CD4-positive, alpha-beta T cell treated with Interleukin-12 subunit alpha and Interleukin-12 subunit beta, for 1 hour (primary cell): ENCODE measurements around the gene ETV6.

Experiments used
- DNase-seq: peaks from one replicate; pipeline ENCODE4 v3.0.0-alpha.2; 2020

ETV6 gene

DNA sequence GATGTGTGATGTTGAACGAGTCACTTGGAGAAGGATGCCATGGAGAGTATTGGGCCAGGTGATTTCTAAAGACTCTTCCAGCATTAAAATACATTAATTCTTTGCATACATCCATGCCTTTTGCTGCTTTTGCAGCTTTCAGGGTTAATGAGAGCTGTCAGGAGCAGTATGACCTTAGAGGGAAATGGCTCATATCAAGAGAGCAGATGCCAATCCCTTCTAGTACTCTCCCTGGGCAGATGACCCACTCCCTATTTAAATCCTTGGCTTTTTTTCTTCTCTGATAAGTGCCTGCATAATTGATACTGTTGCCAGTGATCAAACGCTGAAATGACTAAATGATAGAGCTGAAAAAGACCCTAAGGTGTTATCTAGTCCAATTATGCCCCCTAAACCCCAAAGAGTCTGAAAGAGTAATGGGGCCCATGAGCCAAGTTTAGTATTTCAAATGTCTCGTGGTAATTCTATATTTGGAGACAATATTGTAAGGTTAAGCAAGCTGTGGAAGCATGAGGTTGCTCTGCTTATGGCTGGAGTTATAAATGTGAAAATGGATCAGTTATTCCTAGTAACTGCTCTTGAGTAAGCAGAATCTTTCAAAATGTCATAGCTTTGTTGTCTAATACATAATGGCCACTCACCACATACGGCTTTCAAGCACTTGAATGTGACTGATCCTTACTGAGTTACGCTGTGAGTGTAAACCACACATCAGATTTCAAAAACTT lies 137.3 kb downstream of the ETV6 start:
- no peak for DNase-seq

DNA sequence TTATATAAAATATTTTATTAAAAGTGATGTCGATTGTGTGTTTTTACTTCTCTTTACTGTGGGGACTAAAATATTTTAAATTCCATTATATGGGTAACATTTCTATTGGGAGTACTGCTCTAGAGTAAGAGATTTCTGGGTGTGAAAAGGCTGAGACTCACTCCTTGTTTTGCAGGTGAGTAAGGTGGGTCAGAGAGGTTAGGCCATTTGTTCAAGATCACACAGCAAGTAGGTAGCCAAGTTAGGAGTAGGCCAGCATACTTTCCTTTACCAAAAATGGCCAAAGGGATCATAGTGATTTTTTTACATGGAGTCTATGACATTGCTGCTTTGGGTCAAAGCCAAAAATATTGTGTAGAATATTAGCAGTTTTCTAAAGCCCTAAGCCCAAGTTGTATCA lies 138.0 kb downstream of the ETV6 start:
- no peak for DNase-seq

DNA sequence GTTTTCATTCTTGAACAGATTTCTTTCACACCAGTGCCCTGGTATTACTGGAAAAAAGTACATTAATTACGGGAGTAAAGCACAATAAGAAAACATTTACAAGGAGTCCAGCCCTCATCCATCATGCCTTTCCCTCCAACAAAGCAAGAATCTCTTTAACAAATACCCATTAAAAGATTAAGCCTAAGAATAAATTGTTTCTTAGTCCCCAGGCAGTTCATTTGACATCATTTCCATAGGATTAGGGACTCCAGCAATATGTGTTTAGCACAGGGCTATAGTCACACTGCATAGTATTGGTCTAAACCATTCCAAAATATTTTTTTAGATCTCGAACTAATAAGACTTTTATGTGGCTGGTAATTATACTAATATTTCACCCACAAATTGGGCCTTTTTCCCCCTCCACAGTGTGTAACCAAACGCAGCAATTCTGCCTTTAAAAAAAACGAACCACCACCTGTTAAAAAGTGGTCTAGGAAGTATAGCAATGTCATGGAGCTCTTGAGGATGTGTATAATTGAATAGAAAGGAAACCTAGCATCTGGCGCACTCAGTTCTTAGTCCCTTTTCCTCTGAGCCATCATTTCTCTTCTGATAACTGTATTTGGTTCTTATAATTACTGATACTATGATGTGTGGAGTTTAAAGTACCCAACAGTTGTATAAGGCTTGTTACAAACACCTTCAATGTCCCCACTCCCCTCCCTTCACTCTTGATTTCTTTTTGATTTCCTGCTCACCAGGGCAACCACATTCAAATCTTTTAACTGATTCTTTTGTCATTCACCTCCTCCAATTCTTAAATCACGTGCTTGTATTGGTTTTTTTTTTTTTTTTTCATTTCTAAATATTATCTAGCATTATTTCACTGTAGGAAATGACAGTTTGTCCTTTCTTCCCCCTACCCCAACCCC lies 138.7 kb downstream of the ETV6 start:
- DNase-seq, result no peak

DNA sequence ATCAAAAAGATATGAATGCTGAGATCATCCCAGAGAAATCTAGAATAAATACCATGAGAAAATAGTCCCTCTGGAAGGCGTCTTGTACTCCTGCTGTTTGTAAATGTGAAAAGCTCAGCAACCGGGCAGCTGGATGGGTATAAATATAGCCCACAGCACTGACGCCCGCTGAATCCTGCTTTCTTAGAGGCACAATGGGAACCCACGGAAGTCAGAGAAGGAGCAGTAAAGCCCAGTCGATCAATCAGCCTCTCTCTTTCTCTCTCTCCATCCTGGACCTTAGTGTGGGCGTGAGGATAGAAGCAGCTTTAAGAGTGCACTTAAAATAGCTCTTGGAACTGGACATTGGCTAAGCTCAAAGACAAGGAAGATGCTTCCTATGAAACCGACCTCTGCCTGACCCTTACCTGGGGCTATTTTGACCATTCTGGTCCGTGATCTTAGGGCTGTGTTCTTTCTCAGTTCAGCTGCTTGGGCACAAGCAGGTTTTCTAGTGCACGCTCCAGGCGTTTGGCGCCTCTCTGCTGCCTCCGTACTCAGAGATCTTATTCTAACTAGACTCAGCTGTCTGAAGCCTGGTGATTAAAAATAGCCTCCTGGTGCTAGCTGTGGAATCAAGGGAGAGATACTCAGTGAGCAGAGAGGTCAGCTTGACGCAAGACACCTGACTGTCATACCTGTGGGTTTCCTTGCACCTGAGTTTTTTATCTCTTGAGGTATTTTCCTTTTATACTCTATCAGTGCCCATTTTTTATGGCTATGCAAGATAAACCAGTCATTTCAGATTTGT lies 144.6 kb downstream of the ETV6 start:
- no peak for DNase-seq

DNA sequence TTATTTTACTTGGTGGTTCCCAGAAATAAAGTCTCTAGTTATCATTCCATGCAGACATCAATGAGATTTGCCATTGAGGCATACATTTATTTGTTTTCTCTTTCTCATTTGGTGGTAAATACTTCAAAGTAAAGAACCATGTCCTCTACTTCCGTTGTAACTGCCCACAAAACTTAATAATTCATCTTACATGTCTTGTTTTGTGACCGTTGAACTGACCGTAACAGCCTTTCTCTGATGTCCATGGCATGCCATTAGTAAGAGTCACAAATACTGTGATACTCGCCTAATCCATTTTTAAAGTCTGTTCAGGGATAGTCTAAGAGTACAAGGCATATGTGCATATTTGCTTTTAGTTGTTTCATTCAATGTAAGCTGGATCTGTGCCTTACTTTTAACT lies 145.3 kb downstream of the ETV6 start:
- DNase-seq, result no peak

DNA sequence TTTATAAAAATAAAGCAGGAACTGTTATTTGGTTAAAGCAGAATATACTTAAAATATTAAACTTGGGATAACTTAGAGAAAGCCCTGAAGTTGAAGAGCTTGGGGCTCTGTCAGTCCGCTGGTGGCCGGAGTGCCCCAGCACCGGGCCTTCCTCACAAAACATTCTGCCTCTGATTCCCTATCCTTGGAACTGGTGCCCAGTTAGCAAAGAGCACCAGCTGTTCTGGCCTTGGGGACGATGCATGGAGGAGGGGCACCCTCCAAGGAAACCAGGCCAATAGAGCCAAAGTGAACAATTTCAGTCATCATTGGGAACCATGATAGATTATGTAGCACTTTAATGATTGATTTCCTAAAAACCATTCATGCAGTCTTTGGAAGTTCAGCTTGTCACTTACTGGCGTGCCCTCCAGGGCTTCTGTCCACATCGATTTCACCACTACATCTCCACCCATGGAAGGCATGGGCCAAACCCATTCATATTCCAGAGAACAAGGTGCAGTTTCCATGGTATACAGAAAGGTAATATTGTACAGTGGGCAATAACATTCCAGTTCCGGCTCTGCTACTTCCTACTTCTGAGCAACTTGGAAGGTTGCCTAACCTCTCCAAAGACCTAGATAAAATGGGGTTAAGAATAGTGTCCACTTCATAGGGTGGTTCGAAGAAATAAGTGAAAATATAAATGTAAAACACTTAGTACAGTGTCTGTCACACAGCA lies 145.9 kb downstream of the ETV6 start:
- no peak for DNase-seq

DNA sequence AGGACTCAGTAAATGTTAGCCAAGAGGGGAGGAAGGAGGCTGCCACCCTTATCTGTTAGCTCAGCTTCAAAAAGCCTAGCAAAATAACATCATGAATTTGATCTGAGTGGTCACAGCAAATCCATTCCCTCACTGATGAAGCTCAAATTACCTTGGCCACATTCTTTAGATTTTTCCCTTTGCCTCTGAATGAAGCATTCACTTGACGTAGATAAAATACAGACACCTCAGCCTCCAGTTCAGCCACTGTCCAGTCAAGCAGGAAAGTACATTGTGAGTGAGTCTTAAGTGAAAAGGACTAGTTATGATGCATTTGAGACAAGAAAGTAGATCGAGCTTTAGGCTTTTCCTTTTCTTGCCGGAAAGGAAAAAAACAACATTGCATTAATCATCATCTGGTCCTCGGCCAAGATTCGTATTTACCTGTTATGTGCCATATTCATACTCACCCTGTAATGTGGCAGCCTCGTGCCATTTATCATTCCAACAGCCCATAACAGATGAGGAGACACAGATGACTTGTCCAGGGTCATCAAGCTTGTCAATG lies 146.5 kb downstream of the ETV6 start:
- DNase-seq, result no peak

DNA sequence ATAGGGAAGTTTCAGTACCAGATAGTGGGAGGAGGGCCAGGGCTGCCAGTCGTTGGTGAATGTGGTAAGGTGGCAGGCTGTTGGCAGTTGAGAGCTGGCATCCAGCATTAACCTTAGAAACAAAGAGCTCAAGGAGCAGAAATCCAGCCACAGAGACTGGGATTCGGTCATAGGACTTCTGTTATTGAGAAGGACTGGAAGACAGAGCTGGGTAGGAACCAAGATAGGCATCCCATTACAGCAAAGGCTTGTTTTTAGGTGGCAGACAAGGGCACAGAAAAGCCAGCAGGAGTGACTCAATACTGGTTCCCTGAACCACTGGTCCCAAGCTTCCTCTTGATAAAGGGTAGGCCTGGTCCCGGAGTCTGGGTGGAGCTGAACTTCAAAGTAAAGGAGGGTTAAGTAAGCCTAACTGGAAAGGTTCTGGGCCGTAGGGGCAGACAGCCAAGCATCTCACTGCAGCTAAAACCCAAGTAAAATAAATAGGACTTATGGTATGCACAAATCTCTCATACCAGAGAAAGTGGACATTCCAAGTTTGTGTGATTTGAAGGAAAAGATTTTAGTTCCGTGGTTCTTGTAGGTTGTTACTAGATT lies 147.9 kb downstream of the ETV6 start:
- DNase-seq, result no peak

DNA sequence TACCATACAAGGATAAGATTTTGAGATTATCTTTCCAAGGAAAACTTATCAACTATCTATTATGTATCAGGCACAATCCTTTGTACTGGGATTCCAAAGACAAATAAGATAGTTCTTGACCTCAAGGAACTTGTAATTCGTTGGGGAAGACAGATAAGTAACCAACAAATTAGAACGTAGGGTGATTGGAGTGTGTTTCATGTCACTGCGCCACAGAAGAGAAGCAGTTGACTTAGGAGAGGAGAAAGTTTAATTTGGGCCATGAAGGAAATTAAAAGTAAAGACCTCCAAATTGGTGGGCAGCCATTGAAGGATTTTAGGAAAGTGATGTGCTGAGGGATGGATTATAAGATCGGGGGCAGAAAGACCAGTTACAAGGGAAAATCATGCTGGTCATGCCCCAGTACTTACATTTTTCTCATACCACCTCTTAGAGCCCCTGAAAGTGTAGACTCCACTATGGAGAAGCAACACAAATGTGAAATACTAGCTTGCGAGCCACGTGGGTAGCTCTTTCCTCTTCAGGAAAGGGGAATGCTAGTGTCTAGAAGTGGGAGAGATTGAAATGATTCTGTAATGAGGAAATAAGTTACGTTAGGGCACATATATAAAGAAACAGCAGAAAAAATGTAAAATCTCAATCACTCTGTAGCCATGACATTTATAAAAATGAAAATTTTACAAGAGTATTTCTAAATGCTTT lies 148.7 kb downstream of the ETV6 start:
- no peak for DNase-seq

DNA sequence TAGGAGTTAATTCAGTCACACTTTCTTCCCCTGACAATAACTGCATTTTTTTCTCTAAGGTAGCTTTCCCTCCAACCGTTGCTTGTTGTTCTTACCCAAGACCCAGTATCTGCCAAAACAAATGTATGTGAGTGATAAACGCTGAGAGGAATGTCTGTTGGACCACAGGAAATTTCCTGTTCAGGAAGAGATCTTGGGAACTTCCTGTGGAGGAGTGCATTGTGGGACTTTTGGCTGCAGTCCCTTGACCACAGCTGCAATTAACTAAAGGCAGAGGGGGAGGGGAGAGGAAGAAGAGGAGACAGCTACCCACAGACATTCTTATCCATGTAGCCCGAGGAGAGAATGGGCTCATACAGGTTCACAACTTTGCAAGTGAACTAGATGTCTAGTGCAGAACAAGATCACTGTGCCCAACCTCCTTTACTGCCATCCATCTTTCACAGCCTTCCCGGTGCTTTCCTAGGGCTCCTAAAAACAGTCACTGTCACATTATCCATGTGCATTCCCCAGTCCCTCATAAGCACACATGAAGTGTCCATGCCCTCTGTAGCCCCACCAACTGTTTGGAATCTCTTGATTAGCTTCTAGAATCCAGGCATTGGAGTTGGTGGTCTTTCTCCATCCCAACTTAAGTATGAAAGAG lies 149.5 kb downstream of the ETV6 start:
- DNase-seq, result no peak

DNA sequence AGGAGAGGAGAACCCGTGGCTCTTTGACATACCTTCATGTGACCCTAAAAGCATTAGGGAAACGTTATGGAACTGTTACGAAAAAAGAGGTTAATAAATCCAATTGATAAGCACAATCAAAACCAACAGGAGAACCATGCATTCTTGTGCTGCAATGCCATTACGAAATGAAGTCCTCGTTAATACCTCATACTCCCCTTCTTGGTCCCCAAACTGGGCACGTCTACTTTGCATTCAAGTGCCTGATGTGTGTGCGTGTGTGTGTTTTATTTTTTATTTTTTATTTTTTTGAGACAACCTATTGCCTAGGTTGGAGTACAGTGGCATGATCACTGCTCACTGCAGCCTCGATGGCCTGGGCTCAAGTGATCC lies 150.0 kb downstream of the ETV6 start:
- no peak for DNase-seq

DNA sequence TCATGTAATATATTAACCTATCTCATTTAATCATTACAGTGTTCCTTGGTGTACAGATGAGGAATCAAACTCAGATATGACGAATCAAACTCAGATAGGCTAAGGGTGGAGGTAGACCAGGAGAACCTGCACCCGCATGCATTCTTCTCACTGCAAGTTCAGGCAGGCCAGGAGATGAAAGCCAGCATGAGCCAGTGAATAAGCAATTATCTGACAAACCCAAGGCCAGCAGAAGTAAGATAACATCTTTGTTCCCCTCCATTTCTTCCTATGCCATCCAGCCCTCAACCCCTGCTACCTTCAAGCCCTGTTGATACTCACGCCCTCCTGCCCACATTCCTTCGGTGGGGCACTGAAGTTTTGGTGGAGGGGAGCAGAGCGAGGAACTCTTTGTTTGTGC lies 152.2 kb downstream of the ETV6 start:
- DNase-seq, result no peak

DNA sequence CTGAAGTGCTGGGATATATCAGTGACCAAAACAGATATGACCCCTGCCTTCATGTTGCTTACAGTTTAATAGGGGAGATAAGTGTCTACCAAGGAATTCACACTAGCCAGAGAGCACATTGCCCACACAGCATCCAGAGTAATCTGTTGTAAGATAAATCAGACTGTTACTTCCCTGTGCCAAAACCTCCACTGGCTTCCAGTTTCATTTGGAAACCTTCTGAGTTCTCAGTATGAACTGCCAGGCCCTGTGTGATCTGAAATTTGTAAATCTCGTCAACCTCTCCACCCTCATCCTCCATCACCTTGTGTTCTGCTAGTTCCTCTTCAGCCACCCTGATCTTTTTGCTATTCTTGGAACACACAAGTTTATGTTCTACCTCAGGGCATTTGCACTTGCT lies 154.7 kb downstream of the ETV6 start:
- DNase-seq, result no peak

DNA sequence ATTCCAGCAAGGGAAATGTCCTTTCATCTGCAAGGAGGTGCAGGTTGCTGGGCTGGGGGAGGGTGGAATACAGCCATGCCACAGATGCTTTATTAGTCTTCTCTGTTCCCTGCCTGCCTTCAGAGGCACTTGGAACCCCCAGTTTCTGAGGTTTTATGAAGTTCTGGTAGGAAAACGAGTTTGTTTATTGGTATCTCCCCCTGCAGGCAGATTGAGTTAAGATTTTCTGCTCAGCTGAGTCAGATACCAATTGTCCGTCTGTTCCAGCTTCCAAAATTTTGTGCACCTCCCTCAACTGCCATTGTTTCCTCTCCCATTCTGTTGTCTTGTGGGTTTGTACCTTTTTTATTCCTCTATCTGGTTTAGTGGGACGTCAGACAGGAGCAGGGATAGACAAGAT lies 155.6 kb downstream of the ETV6 start:
- no peak for DNase-seq

DNA sequence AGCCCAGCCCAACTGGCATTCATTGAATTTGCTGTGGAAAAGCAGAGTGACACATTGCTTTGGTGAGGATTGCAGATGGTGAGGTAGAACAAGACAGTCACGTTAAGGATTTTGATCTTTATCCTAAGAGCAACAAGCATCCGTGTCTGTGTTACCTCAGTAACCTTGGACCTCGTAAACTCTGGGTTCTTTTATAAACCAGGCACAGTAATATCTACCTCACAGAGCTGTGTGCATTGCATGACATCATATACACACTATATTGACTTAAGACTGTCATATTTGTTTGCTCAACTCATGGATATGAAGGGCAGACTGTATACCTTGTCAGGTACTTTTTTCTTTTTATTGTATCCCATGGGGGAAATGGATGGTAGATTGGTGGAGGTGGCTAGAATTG lies 156.2 kb downstream of the ETV6 start:
- DNase-seq, result no peak

DNA sequence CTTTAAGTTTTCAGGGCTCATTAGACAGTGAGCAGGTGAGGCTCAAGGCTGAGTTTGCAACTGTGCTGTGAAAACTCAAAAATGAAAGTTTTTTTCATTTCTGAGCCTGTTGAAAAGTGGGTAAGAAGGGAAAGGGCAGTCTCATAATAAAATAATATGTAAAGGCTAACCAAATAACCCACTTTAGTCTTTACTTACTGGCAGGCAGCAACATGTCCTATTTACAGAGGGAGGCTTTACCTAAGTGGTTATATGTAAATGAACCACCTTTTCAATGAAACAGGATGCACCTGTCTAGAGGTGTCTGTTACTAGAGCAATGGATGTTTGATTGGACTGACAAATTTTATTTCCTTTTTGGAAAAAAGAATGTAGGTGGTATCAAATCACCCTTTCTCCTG lies 158.0 kb downstream of the ETV6 start:
- no peak for DNase-seq

DNA sequence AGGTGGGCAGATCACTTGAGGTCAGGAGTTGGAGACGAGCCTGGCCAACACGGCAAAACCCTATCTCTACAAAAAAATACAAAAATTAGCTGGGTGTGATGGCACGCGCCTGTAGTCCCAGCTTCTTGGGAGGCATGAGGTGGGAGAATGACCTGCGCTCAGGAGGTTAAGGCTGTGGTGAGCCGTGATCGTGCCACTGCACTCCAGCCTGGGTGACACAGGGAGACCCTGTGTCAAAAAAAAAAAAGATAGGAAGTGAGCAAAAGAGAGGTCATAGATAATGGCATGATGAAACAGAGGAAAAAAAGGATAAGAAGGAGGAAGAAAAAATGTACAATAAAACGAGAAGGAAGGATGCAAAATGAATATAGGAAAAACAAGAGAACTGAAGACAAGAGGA lies 159.5 kb downstream of the ETV6 start:
- no peak for DNase-seq

DNA sequence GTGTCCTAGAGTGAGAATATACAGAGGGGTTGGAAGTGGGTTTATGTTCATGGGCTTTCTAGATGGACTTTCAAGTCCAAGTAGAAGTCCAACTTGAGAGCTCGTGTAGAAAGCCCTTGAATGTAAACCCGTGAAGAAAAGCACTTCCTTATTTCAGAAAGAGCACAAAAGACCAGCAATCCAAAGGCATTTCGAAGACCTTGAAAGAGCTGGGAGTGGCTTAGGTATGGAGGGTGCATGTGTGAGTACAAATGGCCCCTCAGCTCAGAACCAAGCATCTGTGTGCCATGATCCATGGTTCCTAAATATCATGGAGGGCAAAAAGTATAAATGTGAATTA lies 160.7 kb downstream of the ETV6 start:
- no peak for DNase-seq

DNA sequence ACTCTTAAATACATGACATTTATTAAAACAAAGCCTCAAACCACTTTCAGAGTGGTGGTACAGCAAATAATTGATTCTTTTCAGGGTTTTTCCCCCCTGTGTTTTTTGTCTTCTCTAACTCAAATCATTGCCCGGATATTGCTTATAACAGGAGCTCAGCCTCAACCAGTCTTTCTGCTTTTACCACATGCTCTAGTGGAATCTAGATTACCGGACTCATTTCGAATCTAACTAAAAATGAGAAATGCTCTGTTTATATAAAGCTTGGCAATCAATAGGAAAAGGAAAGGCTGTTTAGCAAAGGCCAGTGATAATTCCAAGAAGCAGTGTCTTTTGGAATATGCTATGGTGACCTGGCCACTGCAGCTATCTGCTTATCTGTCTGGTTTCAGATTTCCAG lies 161.5 kb downstream of the ETV6 start:
- DNase-seq, result no peak

DNA sequence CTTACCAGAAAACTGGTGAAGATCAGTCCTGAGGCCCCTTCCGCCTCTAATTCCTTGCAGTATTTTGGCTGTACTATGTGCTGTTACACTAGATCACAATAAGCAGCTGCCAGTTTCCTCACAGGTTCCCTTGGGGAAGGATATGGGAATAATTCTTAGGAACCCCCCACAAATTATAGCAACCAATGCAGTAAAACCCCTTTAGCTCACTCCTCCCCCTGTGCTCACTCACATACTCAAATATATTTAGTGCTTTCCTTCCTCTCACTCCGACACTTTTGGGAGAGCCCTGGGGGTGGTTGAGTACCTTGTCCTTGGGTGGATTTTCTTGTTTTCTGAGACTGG lies 162.7 kb downstream of the ETV6 start:
- DNase-seq, result no peak
